AML-193 (cell line): ENCODE data around the gene CDKN2D.
"Not testable (repeated sequence)": the region's sequence is repeated elsewhere in the genome, so short reads cannot be mapped to it uniquely, and the experiment has no call there.

Experiments
- DNase-seq, 2 experiments: peaks; one replicate each; lab custom pipeline; 2025; lab: John Stamatoyannopoulos, UW

Gene CDKN2D

DNA sequence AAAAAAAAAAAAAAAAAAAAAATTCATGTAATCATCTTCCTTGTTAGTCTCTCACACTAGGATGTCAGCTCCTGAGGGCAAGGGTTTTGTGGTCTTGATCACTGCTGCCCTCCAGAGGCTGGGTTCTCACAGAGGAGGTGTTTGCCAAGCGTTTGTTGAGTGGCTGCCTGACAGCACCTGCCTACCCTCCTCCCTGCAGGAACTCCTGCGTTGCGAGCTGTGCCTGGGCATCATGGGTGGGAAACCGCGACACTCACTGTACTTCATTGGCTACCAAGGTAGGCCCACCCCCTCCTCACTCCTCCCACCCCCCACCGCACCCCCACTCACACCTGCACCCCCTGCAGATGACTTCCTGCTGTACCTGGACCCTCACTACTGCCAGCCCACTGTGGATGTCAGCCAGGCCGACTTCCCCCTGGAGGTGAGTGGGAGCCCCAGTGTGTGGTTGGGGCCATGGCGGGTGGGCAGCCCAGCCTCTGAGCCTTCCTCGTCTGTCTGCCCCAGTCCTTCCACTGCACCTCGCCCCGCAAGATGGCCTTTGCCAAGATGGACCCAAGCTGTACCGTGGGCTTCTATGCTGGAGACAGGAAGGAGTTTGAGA, 17.0 kb downstream of the CDKN2D start:
- DNase-seq, result peak; percentile 40 to 50

DNA sequence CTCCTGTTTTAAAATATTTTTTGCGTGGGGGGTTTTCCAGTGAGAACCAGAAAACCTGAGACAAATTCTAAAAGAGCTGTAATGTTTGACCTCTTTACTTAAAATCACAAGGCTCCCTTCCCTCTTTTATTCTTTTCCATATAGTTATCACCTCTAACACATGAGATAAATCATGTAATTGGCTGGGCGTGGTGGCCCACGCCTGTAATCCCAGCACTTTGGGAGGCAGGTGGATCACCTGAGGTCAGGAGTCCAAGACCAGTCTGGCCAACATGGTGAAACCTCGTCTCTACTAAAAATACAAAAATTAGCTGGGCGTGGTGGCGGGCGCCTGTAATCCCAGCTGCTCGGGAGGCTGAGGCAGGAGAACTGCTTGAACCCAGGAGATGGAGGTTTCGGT, 17.8 kb downstream of the CDKN2D start:
- not testable (repeated sequence) for DNase-seq

DNA sequence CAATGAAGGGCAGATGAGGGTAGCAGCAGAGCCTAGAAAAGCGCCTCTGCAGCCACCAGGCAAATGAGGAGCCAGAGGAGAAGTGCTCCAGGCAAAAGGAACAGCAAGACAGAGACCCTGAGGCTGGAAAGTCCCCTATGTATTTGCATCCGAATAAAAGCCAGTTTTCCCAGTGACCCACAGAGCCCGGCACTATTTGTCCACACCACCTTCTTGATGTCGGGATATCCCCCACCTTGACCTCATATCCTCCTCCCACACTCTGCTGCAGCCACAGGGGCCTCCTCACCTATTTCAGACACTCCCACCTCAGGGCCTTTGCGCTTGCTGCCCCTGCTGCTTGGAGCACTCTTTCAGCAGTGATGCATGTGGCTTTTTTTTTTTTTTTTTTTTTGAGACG, 18.4 kb downstream of the CDKN2D start:
- DNase-seq, result no peak

DNA sequence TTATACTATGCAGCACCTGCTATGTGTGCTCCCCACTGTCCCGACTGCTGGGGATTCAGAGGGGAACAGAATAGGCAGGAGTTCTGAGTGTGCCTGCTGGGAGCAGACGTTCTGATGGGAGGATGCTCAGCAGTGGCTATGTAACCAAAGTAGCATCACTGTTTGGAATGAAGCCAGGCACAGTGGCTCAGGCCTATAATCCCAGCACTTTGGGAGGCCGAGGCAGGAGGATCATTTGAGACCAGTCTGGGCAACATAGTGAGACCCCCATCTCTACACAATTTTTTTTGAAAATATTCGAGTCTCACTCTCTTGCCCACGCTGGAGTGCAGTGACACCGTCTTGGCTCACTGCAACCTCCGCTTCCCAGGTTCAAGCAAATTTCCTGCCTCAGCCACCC, 19.0 kb downstream of the CDKN2D start:
- DNase-seq, result no peak

DNA sequence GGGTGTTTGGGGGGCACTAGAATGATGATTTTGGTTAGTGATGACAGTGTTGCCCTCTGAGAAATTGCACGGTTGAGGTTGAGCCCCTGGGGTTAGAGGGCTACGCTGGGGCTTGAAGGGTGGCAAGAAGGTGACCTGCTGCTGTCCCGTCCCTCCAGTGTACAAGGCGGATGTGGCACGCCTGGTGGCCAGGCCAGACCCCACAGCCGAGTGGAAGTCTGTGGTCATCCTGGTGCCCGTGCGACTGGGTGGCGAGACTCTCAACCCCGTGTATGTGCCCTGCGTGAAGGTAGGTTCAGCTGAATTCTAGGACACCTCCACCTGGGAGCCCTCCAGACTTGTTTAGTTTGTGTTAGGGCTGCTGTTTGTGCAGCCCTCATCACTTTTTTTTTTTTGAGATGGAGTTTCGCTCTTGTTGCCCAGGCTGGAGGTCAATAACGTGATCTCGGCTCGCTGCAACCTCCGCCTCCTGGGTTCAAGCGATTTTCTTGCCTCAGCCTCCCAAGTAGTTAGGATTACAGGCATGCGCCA, 20.0 kb downstream of the CDKN2D start:
- no peak for DNase-seq

DNA sequence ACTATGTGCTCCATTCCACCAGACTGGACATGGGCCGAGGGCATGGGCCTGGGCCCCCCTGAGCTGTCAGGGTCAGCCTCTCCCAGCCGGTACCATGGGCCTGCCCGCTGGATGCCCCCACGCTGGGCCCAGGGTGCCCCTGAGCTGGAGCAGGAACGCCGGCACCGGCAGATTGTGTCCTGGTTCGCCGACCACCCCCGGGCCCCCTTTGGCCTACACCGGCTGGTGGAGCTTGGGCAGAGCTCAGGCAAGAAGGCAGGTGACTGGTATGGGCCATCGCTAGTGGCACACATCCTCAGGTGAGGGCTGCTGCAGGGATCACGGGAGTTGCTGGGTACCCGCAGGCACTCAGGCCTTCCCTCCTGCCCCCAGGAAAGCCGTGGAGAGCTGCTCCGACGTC, 22.0 kb downstream of the CDKN2D start:
- DNase-seq, result no peak

DNA sequence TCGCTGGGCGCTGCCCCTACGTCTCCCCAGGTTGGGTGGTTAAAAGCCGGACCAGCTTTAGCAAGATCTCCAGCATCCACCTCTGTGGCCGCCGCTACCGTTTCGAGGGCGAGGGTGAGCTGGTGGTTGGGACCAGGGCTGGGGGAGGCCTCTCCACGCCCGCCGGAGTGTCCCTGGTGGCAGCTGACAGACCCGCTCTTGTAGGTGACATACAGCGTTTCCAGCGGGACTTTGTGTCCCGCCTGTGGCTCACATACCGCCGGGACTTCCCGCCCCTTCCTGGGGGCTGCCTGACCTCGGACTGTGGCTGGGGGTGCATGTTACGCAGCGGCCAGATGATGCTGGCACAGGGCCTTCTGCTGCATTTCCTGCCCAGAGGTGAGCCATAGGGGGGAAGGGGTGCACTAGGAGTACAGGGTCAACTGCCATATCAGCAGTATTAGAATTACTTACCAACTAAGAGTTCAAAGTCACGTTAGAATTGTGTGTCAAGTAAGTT, 24.0 kb downstream of the CDKN2D start:
- no peak for DNase-seq

DNA sequence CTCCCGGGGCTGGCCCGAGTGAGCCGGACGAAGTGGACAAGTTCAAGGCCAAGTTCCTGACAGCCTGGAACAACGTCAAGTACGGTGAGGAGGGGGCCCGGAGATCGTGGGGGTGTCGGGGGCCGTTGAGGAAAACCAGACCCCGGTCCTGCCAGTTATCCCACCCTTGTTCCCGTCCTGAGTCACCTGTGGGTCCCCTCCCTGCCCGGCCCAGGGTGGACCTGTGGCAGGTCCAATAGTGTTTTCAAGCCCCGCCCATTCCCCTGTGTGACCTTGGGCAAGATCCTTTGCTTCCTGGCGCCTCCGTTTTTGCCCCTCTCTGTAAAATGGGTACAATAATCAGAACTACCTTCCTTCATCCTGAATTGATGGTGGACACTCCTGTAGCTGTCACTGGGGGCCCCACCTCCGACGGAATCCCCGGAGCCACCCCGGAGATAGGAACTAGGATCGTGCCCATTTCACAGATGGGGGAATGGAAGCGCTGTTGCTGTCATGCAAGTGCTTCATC, 24.5 kb downstream of the CDKN2D start:
- no peak for DNase-seq

DNA sequence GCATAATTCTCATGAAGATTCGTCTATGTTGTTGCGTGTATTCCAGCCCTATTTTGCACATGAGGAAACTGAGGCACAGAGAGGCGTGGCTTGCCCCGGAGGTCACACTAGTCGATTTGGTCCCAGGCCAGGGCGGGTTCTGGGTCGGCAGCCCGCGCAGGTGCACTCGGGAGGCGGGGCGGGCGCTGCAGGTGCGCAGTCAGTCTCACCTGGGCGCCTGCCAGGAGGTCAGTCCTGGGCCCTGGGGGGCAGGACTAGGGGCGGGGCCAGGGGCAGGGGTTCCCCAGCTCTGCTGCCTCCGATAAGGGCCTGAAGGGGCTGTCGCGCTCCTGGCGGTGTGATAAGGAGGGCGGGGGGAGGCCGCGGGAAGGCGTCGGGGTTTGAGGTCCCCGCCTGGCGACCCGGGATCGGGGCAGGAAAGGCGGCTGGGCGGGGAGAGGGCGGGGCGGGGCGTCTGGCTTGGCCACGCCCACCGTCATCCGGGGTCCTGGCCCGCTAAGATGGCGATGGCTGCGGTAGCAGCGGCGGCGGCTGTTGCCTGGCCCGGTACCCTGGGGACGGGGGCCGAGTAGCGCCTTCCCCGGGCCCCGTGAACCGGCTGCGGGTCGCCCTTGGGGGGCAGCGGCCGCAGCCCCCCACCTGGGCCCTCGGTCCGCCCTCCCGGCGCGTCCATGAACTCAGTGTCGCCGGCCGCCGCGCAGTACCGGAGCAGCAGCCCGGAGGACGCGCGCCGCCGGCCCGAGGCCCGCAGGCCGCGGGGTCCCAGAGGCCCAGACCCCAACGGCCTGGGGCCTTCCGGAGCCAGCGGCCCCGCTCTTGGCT, 25.1 kb downstream of the CDKN2D start, which contains the start of gene ATG4D:
Gene ATG4D (plus strand): TSS at position 485 of the 822 bp plus-strand sequence. CDS start 187 bp downstream, at position 672.
- peak; percentile 43 to 53 for DNase-seq

DNA sequence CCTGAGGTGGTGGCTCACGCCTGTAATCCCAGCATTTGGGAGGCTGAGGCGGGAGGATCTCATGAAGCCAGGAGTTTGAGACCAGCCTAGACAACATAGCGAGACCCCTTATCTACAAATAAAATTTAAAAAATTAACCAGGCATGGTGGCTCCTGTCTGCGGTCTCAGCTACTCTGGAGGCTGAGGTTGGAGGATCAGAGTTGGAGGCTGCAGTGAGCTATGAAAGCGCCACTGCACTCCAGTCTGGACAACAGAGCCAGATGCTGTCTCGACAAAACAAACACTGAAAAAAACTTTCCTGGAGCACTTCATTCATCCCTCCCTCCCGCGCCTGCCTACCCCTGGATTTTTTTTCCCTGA, 25.7 kb downstream of the CDKN2D start:
- DNase-seq, result no peak

DNA sequence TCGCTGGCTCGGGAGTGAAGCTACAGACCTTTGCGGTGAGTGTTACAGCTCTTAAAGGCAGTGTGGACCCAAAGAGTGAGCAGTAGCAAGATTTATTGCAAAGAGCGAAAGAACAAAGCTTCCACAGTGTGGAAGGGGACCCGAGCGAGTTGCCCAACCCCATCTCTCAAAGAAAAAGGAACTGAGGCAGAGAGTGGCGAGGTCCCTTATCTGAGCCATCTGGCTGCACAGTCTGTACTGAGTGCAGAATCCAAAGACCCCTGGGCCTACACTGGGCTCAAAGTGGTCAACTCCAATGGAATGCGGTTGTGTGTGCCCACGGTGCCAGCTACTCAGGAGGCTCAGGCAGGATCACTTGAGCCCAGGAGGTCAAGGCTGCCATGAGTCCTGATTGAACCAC, 29.8 kb downstream of the CDKN2D start:
- DNase-seq, result not testable (repeated sequence)

DNA sequence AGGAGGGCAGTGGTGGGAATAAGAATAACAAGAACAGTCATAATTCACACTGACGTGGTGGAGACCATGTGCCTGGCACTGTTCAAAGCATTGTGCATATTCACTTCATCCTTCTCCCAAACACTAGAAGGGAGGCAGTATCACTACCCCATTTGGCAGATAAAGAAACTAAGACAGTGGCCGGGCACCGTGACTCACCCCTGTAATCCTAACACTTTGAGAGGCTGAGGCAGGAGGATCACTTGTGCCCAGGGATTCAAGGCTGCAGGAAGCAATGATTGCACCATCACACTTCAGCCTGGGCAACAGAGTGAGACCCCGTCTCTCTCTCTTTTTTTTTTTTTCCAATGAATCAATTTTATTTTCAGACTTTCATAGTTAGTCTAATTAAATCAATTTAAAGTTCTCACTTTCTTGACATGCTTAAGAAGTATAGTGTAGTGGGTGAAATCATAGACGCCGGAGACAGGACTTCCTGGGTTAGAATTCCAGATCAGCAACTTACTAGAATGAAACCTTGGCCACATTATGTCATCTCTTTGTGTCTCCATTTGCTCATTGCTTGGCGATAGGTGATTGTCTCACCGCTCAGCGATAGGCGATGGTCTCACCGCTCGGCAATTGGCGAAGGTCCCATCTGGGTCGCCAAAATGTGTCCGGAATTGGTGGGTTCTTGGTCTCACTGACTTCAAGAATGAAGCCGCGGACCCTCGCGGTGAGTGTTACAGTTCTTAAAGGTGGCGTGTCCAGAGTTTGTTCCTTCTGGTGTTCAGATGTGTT, 30.4 kb downstream of the CDKN2D start:
- no peak for DNase-seq

DNA sequence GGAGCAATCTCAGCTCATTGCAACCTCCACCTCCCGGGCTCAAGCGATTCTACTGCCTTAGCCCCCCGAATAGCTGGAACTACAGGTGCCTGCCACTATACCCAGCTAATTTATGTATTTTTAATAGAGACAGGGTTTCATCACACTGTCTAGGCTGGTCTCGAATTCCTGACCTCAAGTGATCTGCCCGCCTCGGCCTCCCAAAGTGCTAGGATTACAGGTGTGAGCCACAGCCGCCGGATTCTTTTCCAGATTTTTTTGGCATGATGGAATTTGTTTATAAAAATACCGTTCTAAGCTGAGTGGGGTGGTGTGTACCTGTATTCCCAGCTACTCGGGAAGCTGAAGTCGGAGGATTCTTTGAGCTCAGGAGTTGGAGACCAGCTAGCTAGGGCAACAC, 31.1 kb downstream of the CDKN2D start:
- DNase-seq, result no peak

DNA sequence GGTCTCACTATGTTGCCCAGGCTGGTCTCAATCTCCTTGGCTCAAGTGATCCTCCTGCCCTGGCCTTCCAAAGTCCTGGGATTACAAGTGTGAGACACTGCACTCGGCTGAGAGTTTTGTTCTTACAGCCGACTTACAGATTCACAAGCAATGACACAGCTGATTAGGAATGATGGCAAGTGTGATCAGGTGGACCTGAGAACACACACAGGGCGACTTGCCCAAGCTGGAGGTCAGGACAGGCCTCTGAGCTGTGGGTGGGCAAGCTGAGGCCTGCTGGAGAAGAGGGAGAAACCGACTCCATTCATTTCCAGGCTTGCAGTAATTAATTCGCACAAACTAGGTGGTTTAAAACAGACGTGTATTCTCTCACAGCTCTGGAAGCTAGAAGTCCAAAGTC, 33.2 kb downstream of the CDKN2D start:
- no peak for DNase-seq

DNA sequence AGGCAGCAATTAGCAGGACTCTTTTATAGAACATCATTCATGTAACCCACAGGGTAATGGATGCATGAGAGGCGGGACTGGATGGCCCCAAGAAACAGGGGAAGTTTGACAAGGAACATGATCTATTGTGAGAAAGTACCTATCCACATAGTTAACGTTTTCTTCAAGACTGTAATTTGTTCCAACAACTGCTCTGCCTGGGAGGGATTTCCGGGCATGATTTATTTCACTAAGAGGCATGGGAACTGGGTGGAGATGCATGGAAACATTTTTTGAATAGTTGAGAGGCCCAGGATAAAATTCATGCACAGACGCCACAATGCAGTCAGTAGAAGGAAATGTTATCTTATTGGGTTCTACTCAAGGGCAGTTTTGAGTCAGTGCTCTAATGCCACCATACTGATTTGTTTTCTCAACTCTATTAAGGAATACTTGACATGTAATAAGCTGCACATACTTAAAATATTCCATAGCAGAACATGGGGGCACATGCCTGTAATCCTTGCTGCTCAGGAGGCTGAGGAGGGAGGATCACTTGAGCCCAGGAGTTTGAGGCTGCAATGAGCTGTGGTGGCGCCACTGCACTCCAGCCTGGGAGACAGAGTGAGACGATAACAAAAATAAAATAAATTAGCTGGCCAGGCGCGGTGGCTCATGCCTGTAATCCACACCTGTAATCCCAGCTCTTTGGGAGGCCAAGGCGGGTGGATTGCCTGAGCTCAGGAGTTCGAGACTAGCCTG, 35.0 kb downstream of the CDKN2D start:
- DNase-seq, result no peak

DNA sequence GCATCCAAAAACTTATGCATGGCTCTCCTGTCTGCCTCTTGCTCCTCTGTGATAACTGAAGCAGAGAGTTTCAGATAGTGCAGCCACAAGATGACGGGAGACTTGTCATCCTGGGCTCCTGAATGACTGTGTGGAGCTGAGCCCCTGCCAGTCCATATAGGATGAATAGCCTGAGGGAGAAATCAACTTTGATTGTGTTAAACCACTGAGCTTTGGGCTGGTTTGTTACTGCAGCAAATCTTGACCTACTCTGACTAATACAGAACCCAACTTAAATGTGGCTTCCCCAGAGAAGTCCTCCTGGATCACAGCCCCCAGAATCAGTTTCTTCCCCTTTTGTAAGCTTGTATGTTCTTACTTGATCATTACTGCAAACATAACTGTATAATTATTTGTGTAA, 36.3 kb downstream of the CDKN2D start:
- no peak for DNase-seq

DNA sequence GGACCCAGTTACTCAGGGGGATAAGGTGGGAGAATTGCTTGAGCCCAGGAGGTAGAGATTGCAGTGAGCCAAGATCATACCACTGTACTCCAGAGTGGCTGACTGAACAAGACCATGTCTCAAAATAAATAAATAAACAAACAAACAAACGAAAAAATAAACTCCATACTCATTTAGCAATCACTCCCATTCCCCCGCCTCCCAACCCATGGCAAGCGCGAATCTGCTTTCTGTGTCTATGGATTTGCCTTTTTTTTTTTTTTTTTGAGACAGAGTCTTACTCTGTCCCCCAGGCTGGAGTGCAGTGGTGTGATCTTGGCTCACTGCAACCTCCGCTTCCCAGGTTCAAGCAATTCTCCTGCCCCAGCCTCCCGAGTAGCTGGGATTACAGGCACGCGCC, 41.9 kb downstream of the CDKN2D start:
- not testable (repeated sequence) for DNase-seq

DNA sequence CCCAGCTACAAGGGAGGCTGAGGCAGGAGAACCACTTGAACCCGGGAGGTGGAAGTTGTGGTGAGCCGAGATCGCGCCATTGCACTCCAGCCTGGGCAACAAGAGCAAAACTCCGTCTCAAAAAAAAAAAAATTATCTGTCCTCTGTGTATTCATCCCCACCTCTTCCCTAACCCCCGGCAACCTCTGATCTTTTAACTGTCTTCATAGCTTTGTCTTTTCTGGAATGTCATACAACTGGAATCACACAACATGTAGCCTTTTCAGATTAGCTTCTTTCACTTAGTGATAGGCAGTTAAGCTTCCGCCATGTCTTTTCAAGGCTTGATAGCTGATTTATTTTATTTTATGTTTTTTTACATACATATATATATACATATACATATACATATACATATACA, 43.1 kb downstream of the CDKN2D start:
- no peak for DNase-seq

DNA sequence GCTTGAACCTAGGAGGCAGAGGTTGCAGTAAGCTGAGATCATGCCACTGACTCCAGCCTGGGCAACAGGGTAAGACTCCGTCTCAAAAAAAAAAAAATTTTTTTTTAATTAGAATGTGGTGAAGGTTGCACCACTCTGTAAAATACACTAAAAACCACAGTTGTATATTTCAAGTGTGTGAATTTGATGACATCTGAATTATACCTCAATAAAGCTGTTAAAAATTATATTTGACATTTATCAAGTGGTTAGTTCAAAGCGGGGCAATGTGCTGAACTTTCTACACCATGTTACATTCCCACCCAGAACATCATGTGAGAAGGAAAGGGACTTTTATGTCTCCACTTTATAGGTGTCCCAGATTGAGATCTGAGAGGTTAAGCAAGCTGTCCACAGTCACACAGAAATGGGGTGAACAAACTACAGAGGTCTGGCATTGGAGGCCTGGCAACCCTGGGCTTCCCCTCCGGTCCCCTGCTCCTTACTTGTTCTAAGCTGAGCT, 45.6 kb downstream of the CDKN2D start:
- no peak for DNase-seq

DNA sequence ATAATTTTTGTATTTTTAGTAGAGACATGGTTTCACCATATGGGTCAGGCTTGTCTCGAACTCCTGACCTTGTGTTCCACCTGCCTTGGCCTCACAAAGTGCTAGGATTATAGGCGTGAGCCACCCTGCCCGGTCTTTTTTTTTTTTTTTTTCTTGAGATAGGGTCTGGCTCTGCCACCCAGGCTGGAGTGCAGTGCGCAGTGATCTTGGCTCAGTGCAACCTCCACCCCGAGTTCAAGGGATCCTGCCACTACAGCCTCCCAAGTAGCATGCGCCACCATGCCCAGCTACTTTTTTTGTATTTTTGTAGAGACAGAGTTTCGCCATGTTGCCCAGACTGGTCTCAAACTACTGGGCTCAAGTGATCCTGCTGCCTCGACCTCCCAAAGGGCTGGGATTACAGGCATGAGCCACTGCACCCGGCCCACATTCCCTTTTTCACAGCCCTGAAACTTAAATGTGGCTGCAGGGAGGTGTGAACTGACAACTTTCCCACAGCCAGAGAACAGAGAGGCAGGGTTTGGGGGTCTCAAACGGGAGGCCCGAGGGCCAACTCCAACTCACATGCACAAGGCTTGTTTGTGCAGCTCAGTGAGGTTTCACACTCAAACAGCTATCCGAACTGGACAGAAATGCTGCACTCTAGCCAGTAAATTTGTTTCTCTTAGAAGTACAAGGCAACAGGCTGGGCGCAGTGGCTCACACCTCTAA, 47.2 kb downstream of the CDKN2D start:
- DNase-seq, result no peak
